ENCODE data around the gene SENP2.

The SENP2 gene

GRCh38 chr3:185677146-185677829, 91.2 kb downstream of the SENP2 start:
- H3K4me3 ChIP-seq (ENCODE audit: low read depth, low read length): no peak overlapping the region

- no peak overlapping the region for H3K4me3 ChIP-seq (ENCODE audit: low read depth, low read length)
These were observed 91.9 kb downstream of the SENP2 start for GRCh38 chr3:185678027-185678426.

DNA sequence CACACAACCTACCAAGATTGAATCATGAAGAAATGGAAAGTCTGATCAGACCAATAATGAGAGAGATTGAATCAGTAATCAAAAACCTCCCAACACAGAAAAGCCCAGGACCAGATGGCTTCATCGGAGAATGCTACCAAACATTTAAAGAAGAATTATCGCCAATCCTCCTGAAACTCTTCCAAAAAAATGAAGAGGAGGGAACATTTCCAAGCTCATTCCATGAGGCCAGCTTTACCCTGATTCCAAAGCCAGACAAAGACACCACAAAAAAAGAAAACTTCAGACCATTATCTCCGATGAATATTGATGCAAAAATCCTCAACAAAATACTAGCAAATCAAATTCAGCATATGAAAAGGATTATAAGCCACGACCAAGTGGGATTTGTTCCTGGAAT, 94.1 kb downstream of the SENP2 start:
- H3K4me3 ChIP-seq (ENCODE audit: low read depth, low read length): no peak overlapping the region
